NCI-H2107 treated with DMSO at 0.1 percent for 48 hours (cell line): ENCODE measurements around the gene SLC12A7.
"Not testable (repeated sequence)": the region's sequence is repeated elsewhere in the genome, so short reads cannot be mapped to it uniquely, and the experiment has no call there.

ENCODE experiments used
- DNase-seq: peaks from one replicate; lab custom pipeline; 2025; ENCODE audit not compliant: unreplicated experiment; lab: John Stamatoyannopoulos, UW

SLC12A7 gene

GRCh38 chr5:1065143-1065750, 46.6 kb downstream of the SLC12A7 start:
- DNase-seq = no peak

GRCh38 chr5:1064383-1065142, 47.3 kb downstream of the SLC12A7 start:
- DNase-seq = no peak

GRCh38 chr5:1063661-1064382, 48.0 kb downstream of the SLC12A7 start:
- DNase-seq = no peak

GRCh38 chr5:1062761-1063568, 48.9 kb downstream of the SLC12A7 start:
- DNase-seq = no peak

DNA sequence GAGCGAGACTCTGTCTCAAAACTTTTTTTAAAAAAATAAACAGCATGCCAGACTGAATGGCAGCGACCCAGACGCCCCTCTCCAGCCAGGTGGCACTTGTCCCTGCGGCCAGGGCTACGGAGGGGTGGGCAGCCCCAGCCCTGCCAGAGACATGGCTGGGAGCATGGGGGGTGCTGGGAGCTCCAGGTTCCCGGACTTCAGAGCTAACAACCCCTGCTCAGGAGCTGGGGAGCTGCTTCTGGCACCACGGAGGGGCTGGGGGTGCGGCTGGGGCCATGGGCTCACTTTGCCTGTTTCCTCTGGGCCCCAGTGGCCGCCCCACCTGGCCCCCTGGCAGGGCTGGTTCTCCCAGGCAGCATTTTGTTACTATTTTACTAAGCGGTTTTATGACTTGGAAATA, 49.9 kb downstream of the SLC12A7 start:
- no peak for DNase-seq

GRCh38 chr5:1061292-1061691, 50.6 kb downstream of the SLC12A7 start:
- not testable (repeated sequence) for DNase-seq

- no peak for DNase-seq
Measured at GRCh38 chr5:1060535-1060981, 51.3 kb downstream of the SLC12A7 start.

GRCh38 chr5:1059884-1060263, 52.0 kb downstream of the SLC12A7 start:
- DNase-seq = no peak

DNA sequence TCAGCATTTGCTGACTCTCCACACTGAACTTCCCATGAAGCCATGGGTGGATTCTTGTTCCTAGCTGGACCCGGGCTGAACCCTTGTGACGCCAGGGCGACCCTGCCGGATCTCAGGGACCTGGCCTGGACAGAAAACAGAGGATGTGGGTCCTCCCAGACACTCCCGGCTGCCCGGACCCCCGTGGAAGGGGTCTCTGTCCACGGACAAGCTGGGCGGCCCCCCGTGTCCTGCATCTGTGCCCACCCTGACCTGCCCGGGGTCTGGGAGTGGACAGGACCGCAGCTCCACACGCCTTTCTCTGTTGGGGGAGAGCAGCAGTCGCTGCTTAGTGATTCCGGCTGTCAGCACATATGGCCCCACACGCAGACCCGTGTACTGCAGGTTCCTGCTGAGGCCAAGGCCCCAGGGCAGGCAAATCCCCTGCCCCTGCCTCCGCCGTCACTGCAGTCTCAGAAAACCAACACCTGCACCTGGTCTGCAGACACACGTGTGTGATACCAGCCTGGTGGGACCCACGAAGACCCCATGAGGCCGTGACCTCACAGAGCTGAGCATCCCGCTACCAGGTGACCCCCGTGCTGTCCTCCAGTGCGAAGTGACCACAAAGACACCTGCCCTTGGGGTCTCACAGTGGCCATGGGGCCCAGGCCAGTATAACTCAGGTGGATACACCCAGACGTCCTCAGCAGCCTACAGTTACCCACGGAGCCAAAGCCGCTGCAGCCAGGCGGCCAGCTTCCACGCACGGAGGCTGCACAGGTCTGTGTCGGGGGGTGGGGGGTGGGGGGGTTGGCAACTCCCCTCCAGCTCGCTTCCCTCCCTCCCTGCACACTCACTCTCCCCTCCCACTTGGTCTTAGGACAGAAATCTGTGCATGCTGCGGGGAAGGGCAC, 52.6 kb downstream of the SLC12A7 start:
- DNase-seq = no peak

GRCh38 chr5:1058083-1058945, 53.5 kb downstream of the SLC12A7 start:
- DNase-seq = no peak

DNA sequence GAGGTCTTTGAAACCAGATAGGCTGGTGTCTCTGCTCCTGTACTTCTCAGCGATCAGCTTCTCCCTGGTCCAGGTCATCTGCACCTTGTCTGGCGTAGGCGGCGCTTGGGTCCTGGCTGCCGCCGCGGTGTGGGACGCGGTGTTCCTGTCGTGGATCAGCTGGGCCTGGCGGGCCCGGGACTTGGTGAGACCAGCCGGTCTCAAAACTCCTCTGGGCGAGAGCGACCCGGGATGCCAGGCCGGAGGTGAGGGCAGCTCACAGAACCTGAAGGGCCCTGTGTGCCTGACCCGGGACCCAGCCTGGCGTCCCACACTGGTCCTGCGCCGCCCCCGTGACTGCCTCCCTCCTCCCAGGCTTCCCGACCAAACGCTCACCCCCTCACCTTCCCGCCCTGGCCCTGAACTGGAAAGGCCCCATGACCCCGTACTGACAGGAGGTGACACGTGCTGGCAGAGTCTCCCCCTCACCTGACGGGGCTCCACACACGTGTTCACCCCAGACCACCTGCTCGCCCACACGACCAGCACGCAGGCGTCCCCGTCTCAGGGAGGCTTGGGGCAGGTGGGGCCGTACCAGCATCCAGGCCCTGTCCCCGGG, 54.3 kb downstream of the SLC12A7 start:
- DNase-seq = no peak

DNA sequence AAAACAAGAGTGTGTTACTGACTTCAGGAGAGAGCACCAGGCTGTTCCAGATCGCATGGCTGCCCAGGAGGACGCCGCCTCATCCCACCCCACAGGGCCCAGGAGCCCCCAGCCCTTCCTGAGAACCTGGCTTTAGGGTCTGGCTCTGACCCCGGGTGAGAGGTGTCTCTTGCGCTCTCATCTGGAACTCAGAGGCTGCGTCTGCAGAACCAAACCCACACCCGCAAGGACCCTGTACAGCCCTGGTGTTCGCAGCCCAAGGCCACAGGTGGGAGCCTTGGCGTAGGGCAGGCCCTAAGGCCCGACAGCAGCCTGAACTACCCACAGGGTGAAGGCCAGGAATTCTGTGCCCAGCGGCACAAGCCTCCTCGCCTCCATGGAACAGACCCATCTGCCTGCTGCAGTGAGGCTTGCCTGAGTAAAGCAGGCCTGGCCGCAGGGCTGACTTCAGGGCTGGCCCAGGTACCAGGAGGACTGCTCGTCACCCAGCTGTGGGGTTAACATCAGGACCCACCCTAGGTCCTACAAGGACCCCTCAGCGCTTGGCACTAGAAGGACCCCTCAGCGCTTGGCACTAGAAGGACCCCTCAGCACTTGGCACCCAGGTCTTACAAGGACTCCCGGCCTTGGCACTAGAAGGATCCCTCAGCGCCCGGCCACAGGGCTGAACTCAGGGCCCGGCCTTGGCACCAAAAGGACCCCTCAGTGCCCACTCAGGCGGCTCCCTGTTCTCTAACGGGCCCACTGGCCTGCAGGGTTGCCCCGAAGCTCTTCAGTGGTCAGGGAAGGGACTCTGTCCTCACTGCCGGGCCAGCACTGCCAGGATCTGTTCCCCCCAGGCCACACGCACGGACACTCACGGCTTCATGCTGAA, 55.0 kb downstream of the SLC12A7 start:
- no peak for DNase-seq

DNA sequence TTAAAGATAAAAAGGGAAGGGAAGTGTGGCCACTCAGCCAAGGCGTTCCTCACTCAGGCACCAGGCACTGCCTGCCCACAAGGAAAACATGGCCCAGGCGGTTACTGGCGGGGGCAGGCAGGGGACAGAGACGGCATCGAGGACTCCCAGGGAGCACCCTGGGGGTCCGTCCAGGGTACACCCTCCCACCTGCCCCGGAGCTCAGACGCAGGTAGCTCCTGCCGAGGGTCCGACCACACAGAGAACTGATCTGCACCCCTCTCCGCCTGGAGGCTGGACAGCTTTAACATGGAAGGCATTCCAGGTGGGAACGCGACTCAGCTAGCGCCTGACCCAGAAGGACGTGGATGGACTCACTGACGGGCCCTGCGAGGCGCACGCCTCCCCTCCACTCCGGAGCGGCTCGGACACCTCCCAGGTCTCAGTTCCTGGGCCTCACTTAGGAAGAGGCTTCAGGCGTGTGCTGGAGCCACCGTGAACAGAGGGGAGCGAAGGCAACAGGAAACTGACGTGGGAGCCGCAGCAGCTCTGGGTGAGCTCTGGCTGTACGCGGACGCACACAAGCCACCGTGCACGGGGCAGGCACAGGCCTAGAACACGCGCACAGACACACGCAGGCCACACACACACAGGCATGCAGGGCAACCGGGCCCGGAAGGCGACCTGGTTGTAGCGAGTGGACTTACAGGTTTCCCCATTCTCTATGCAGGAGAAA, 55.8 kb downstream of the SLC12A7 start:
- DNase-seq = no peak

- DNase-seq = no peak
Measured at GRCh38 chr5:1054799-1055775, 56.8 kb downstream of the SLC12A7 start.

DNA sequence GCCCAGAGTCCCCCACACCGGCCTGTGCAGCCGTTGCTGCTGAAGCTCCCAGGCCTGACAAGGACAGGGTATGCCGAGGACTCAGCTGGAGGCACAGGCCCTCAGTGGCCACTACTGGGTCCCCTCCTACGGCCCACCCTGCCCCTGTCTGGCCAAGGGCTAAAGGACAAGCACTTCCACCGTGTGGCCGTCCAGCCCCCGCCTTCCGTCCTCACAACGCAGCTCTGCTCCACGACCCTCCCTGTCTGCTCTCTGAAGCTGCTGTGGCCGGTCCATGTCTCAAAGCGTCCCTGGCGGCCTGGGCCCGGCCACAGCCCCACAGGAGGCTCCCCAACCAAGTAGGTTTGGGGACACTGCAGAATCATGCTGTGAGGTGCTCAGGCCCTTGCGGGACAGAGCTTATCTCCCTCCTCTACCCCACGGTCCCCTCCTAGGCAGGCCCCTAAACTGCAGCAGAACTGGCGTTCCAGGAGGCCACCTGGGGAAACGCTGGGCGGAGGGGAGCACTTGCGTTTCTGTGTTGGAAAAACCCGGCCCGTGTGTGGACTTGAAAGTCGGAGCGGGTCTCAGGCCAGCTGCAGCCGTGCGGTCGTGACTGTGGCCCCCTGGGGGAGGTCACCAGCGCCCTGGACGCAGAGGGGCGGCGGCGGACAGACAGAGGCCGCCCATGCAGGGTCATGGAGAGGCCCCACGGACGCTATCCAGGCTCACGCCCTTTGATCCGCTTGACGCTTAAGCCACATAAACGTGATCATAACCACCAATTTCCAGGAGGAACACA, 57.7 kb downstream of the SLC12A7 start:
- DNase-seq = no peak
